HepG2 (cell line): ENCODE results near the gene GJA10. TPM values are rescaled to one million over a fixed set of nuclear protein-coding genes. Genes with fewer than 3 reads are reported as not detected.

Source experiments
- ATAC-seq: fragments of 200-7000 bp; cut with Tn5 transposase; 3 replicates; pipeline ENCODE4 v1.9.1; 2020; ENCODE audit warnings: mild to moderate bottlenecking, moderate library complexity
- BruUV-seq: library from RNA; stranded (reverse); fragments of 400-500 nt; replicated peaks from 2 replicates; lab custom pipeline; 2021; lab: Mats Ljungman, UMichigan
- CTCF ChIA-PET: fragments of 300-600 bp; formaldehyde crosslinking; extraction: SDS; loops from one replicate; lab custom pipeline; 2021; ENCODE audit warnings: low total read pairs, inconsistent platforms, low intra/inter-chr PET ratio; lab: Yijun Ruan, JAX
- POLR2A ChIA-PET: fragments of 350-600 bp; sonication (Branson Sonifier 250); formaldehyde crosslinking; loops from one replicate; lab custom pipeline; 2020; ENCODE audit warnings: antibody characterized with exemption, inconsistent platforms; lab: Yijun Ruan, JAX
- DNase-seq: peaks from one replicate; pipeline ENCODE4 v3.0.0-alpha.2; 2015; ENCODE audit warnings: low spot score
- FAIRE-seq: peaks from 3 replicates; lab custom pipeline; 2011; peaks lifted over from hg19 to GRCh38; lab: Jason Lieb, UNC
- H2AFZ ChIP-seq: one replicate; pipeline ENCODE4 v1.6.1; 2011; ENCODE audit warnings: low read length, inconsistent platforms
- H3K27ac ChIP-seq: fragments of 300-600 bp; 3 replicates; pipeline ENCODE4 v1.8.0; 2011; ENCODE audit warnings: mixed run types, mild to moderate bottlenecking, mixed read lengths, low read length, inconsistent platforms; ENCODE audit not compliant: insufficient read depth; ENCODE audit errors: extremely low read length
- H3K27me3 ChIP-seq, 2 experiments: fragments of 200-600 bp in 1 of 2; 2 replicates in 1 of 2; 3 replicates in 1 of 2; pipeline versions ENCODE4 v1.6.0 to v1.8.0; 2011; ENCODE audit warnings: low read length in 2 of 2, mild to moderate bottlenecking in 2 of 2, moderate library complexity in 2 of 2, inconsistent platforms in 1 of 2; ENCODE audit not compliant: insufficient read depth in 2 of 2, control insufficient read depth in 1 of 2
- H3K36me3 ChIP-seq, 2 experiments: fragments of 200-600 bp in 1 of 2; replicated peaks in 1 of 2; 2 replicates in 1 of 2; 3 replicates in 1 of 2; pipeline versions ENCODE4 v1.5.1 to v1.8.0; 2011; ENCODE audit warnings: low read length in 2 of 2, inconsistent platforms in 1 of 2; ENCODE audit not compliant: insufficient read depth in 2 of 2, control insufficient read depth in 1 of 2
- H3K4me1 ChIP-seq: 2 replicates; pipeline ENCODE4 v1.5.1; 2012; ENCODE audit warnings: low read length, inconsistent platforms; ENCODE audit not compliant: insufficient read depth
- H3K4me2 ChIP-seq: 2 replicates; pipeline ENCODE4 v1.6.0; 2011; ENCODE audit warnings: low read depth, low read length, inconsistent platforms
- H3K4me3 ChIP-seq, 3 experiments: fragments of 200-600 bp in 1 of 3; sonication (generic), shearing (Covaris generic) in 1 of 3; replicated peaks in 1 of 3; 2 replicates each; pipeline ENCODE4 v1.5.1; 2011 to 2016; ENCODE audit warnings: low read length in 3 of 3, inconsistent platforms in 2 of 3, low read depth in 2 of 3, mild to moderate bottlenecking in 2 of 3, control low read depth in 1 of 3, mixed read lengths in 1 of 3; ENCODE audit not compliant: insufficient read depth in 1 of 3
- H3K79me2 ChIP-seq: one replicate; pipeline ENCODE4 v1.6.1; 2011; ENCODE audit warnings: low read length, inconsistent platforms; ENCODE audit not compliant: insufficient read depth
- H3K9ac ChIP-seq: 2 replicates; pipeline ENCODE4 v1.6.0; 2011; ENCODE audit warnings: mild to moderate bottlenecking, low read depth, low read length, inconsistent platforms; ENCODE audit not compliant: insufficient read depth
- H3K9me3 ChIP-seq: 2 replicates; pipeline ENCODE4 v1.5.1; 2012; ENCODE audit warnings: mild to moderate bottlenecking, low read length
- H4K20me1 ChIP-seq: 2 replicates; pipeline ENCODE4 v1.6.0; 2011; ENCODE audit warnings: inconsistent platforms, mild to moderate bottlenecking, low read length, moderate library complexity; ENCODE audit not compliant: insufficient read depth
- DMAP1 ChIP-seq: IDR thresholded peaks from 2 replicates; pipeline ENCODE4 v1.6.1; 2016
- EZH2 ChIP-seq: conservative IDR thresholded peaks from 2 replicates; pipeline ENCODE4 v1.6.1; 2012; ENCODE audit warnings: mild to moderate bottlenecking, low read depth, low read length, moderate library complexity
- HES4 ChIP-seq: sonication (generic); formaldehyde crosslinking; IDR thresholded peaks from 2 replicates; pipeline ENCODE4 v1.9.0; 2021; ENCODE audit warnings: mild to moderate bottlenecking, missing genetic modification reagents, borderline replicate concordance
- KDM4B ChIP-seq: sonication (generic); formaldehyde crosslinking; IDR thresholded peaks from 2 replicates; pipeline ENCODE4 v1.4.0; 2020; ENCODE audit warnings: missing genetic modification reagents
- KLF9 ChIP-seq: IDR thresholded peaks from 2 replicates; pipeline ENCODE4 v1.6.1; 2016; ENCODE audit warnings: low read depth
- MEIS1 ChIP-seq: sonication (generic); formaldehyde crosslinking; IDR thresholded peaks from 2 replicates; pipeline ENCODE4 v1.9.0; 2021; ENCODE audit warnings: mild to moderate bottlenecking, missing genetic modification reagents, moderate library complexity, borderline replicate concordance
- MIXL1 ChIP-seq: IDR thresholded peaks from 2 replicates; pipeline ENCODE4 v1.6.1; 2016
- NFIC ChIP-seq: IDR thresholded peaks from 2 replicates; pipeline ENCODE4 v1.6.1; 2012; ENCODE audit warnings: mild to moderate bottlenecking, low read length, inconsistent platforms
- NRL ChIP-seq: sonication (generic); formaldehyde crosslinking; IDR thresholded peaks from 2 replicates; pipeline ENCODE4 v1.5.0; 2020; ENCODE audit warnings: missing genetic modification reagents, mild to moderate bottlenecking, moderate library complexity, borderline replicate concordance
- RNF2 ChIP-seq: fragments of 450-650 bp; conservative IDR thresholded peaks from 2 replicates; pipeline ENCODE4 v1.6.1; 2016; ENCODE audit warnings: low read depth
- SP1 ChIP-seq, 2 experiments: fragments of 450-650 bp in 1 of 2; sonication (generic) in 1 of 2; formaldehyde crosslinking in 1 of 2; IDR thresholded peaks; 2 replicates each; pipeline versions ENCODE4 v1.4.0 to v1.6.1; 2016 to 2020; ENCODE audit warnings: missing genetic modification reagents in 1 of 2
- SP5 ChIP-seq: IDR thresholded peaks from 2 replicates; pipeline ENCODE4 v1.6.1; 2016; ENCODE audit warnings: low read depth, borderline replicate concordance
- ZBTB20 ChIP-seq: sonication (generic); formaldehyde crosslinking; IDR thresholded peaks from 2 replicates; pipeline ENCODE4 v1.8.1; 2023; ENCODE audit warnings: missing genetic modification reagents, low read depth, mild to moderate bottlenecking, borderline replicate concordance
- ZNF552 ChIP-seq: sonication (generic); formaldehyde crosslinking; IDR thresholded peaks from 2 replicates; pipeline ENCODE4 v1.9.0; 2022; ENCODE audit warnings: missing genetic modification reagents, mild to moderate bottlenecking, borderline replicate concordance
- ZNF629 ChIP-seq: sonication (generic); formaldehyde crosslinking; conservative IDR thresholded peaks from 2 replicates; pipeline ENCODE4 v1.5.0; 2020; ENCODE audit warnings: missing genetic modification reagents
- ZNF724P ChIP-seq: sonication (generic); formaldehyde crosslinking; IDR thresholded peaks from 2 replicates; pipeline ENCODE4 v1.8.0; 2022; ENCODE audit warnings: missing genetic modification reagents, borderline replicate concordance
- WGBS: methylation state at CpG from one replicate; pipeline ENCODE4 v1.1.6; 2017; ENCODE audit warnings: low lambda C conversion rate; 5-methylcytosine and 5-hydroxymethylcytosine counted together
- in situ Hi-C: cut with HindIII; loops from 2 replicates; pipeline ENCODE4 v1.10.0; 2017; ENCODE audit warnings: low pct_unique_long_range_greater_than_20kb; ENCODE audit not compliant: extremely low pct_ligation_motif_present
- intact Hi-C: fragments of 100-400 bp; cut with micrococcal nuclease; formaldehyde crosslinking; loops from one replicate; pipeline ENCODE4 v1.10.0; 2022; ENCODE audit not compliant: unreplicated experiment
- polyA plus RNA-seq, 8 experiments: library from polyadenylated mRNA; depleted of rRNA in 3 of 8; stranded (reverse) in 7 of 8; unstranded in 1 of 8; fragments of >200 nt; fragmentation: Illumina TruSeq in 4 of 8; extraction: Trizol in 4 of 8; gene quantifications; 2 replicates each; pipeline versions ENCODE4 v1.2.1 to v1.2.3, GENCODE V29; 2011 to 2016; ENCODE audit warnings: low read depth in 4 of 8, missing spikeins in 1 of 8, mixed read lengths in 1 of 8; ENCODE audit not compliant: insufficient read depth in 1 of 8
- total RNA-seq, 5 experiments: library from RNA; depleted of rRNA; stranded (reverse); fragments of >200 nt; fragmentation: Illumina TruSeq; extraction: Trizol; gene quantifications; 2 replicates each; pipeline ENCODE4 v1.2.3, GENCODE V29; 2016; ENCODE audit warnings: low read depth in 1 of 5
- TF ChIP-seq, protein P1 (sequence below): sonication (generic); formaldehyde crosslinking; conservative IDR thresholded peaks from 2 replicates; pipeline ENCODE4 v1.4.0; 2020; ENCODE audit warnings: missing genetic modification reagents
- TF ChIP-seq, protein P2 (sequence below): sonication (generic); formaldehyde crosslinking; IDR thresholded peaks from 2 replicates; pipeline ENCODE4 v1.8.0; 2022; ENCODE audit warnings: missing genetic modification reagents, mild to moderate bottlenecking, moderate library complexity, borderline replicate concordance

The GJA10 gene
- total and polyA plus RNA-seq, 2 of the 13 experiments (the other 11 are each of a cell fraction or from before 2014, with no cell fraction given) = not detected

DNA sequence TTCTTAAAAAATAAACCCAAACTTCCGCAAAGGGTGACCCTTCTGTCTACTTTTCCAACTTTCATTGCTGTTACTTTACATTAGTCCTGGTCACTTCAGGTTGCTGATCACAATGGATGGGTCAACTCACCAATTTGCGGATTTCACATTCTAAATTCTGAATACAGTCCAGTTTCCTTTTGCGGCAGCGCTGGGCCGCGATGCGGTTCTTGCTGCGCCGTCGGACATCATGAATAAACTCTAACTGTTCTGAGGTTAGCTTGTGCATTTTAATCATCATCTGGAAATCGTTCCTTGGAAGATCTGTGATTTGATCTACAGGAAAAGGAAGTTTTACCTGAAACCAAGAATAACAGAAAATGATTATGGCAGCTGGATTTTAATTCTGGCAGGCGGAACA lies 43.7 kb downstream of the GJA10 start:
- Histone ChIP-seq H2AFZ (no peak overlapping the region), H3K36me3 (no peaks in the 10 kb centered on the region), H3K79me2 (no peaks in the 10 kb centered on the region), H3K4me2 (no peak overlapping the region), H3K4me1 (peaks cover 20% of the 10 kb centered on the region), H3K27ac (no peak overlapping the region), H3K27me3 (peaks cover 0 to 36% of the 10 kb centered on the region in 2 experiments; a peak in 3 of 5 replicates), H3K9me3 (no peaks in the 10 kb centered on the region), H3K4me3 (no peak overlapping the region), H3K9ac (no peak overlapping the region), H4K20me1 (no peaks in the 10 kb centered on the region)
- DNase-seq (no peak), ATAC-seq (no peak), FAIRE-seq (no peak)
- ChIA-PET POLR2A (no interaction called here), CTCF (no interaction called here)
- no TSS peak for BruUV-seq
- in situ Hi-C loops (no loop called here), intact Hi-C loops (no loop called here)
- TF ChIP-seq KDM4B = no peak
- TF ChIP-seq DMAP1 (CRISPR knock-in tag) = no peak
- no peak for TF ChIP-seq EZH2
- TF ChIP-seq SP5 (CRISPR knock-in tag) = no peak
- TF ChIP-seq ZNF724P (CRISPR knock-in tag) = no peak
- no peak for TF ChIP-seq KLF9
- TF ChIP-seq ZBTB20 (CRISPR knock-in tag) = no peak
- no peak for TF ChIP-seq MEIS1 (CRISPR knock-in tag)
- TF ChIP-seq ZNF552 = no peak
- TF ChIP-seq MIXL1 (CRISPR knock-in tag) = no peak
- 46% methylated on average over 12 of the region's 12 CpGs for WGBS

DNA sequence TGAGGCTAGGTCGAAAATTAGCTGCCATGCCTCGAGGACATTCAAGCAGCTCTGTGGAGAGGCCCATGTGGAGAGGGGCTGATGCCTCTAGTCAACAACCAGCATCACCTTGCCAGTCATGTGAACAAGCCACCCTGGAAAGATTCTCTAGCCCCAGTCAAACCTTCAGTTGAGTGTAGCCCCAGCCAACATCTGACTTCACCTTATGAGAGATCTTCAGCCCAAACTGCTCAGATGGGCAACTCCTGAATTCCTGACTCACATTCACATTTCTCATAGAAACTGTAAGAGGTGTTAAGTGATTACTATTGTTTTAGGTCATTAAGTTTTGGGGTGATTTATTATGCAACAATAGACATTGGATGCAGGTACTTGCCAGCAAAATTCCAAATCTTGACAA lies 44.9 kb downstream of the GJA10 start:
- CTCF ChIA-PET = no interaction called here
- FAIRE-seq (no peak), DNase-seq (no peak), ATAC-seq (no peak)
- WGBS = 5% methylated on average over 2 of the region's 2 CpGs
- no peak overlapping the region for H3K9ac ChIP-seq
- POLR2A ChIA-PET = no interaction called here
- H3K4me1 ChIP-seq = peaks cover 20% of the 10 kb centered on the region
- H3K4me2 ChIP-seq = no peak overlapping the region
- H3K27ac ChIP-seq = no peak overlapping the region
- no peaks in the 10 kb centered on the region for H3K79me2 ChIP-seq
- in situ Hi-C loops (no loop called here), intact Hi-C loops (no loop called here)
- H3K4me3 ChIP-seq = no peak overlapping the region
- BruUV-seq = no TSS peak
- H4K20me1 ChIP-seq = no peaks in the 10 kb centered on the region
- peaks cover 0 to 34% of the 10 kb centered on the region in 2 experiments; a peak in 3 of 5 replicates for H3K27me3 ChIP-seq
- H3K36me3 ChIP-seq = no peaks in the 10 kb centered on the region
- H2AFZ ChIP-seq = no peak overlapping the region
- no peaks in the 10 kb centered on the region for H3K9me3 ChIP-seq
- TF ChIP-seq, protein P1, sequence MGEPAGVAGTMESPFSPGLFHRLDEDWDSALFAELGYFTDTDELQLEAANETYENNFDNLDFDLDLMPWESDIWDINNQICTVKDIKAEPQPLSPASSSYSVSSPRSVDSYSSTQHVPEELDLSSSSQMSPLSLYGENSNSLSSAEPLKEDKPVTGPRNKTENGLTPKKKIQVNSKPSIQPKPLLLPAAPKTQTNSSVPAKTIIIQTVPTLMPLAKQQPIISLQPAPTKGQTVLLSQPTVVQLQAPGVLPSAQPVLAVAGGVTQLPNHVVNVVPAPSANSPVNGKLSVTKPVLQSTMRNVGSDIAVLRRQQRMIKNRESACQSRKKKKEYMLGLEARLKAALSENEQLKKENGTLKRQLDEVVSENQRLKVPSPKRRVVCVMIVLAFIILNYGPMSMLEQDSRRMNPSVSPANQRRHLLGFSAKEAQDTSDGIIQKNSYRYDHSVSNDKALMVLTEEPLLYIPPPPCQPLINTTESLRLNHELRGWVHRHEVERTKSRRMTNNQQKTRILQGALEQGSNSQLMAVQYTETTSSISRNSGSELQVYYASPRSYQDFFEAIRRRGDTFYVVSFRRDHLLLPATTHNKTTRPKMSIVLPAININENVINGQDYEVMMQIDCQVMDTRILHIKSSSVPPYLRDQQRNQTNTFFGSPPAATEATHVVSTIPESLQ = no peak
- TF ChIP-seq HES4 (CRISPR knock-in tag) = no peak
- TF ChIP-seq NRL (CRISPR knock-in tag) = no peak
- TF ChIP-seq ZNF629 (CRISPR knock-in tag) = no peak
- TF ChIP-seq, protein P2, sequence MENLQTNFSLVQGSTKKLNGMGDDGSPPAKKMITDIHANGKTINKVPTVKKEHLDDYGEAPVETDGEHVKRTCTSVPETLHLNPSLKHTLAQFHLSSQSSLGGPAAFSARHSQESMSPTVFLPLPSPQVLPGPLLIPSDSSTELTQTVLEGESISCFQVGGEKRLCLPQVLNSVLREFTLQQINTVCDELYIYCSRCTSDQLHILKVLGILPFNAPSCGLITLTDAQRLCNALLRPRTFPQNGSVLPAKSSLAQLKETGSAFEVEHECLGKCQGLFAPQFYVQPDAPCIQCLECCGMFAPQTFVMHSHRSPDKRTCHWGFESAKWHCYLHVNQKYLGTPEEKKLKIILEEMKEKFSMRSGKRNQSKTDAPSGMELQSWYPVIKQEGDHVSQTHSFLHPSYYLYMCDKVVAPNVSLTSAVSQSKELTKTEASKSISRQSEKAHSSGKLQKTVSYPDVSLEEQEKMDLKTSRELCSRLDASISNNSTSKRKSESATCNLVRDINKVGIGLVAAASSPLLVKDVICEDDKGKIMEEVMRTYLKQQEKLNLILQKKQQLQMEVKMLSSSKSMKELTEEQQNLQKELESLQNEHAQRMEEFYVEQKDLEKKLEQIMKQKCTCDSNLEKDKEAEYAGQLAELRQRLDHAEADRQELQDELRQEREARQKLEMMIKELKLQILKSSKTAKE (CRISPR knock-in tag) = no peak
- TF ChIP-seq RNF2 = no peak
- no peak for TF ChIP-seq SP1 (IDR thresholded peaks at IDR 0.05)
- no peak for TF ChIP-seq SP1 (CRISPR knock-in tag; IDR thresholded peaks at IDR 0.05)
- no peak for TF ChIP-seq NFIC
